Measurements from ENCODE around the gene PGAP1.
"Not testable (repeated sequence)": the region's sequence is repeated elsewhere in the genome, so short reads cannot be mapped to it uniquely, and the experiment has no call there.

PGAP1 gene

DNA sequence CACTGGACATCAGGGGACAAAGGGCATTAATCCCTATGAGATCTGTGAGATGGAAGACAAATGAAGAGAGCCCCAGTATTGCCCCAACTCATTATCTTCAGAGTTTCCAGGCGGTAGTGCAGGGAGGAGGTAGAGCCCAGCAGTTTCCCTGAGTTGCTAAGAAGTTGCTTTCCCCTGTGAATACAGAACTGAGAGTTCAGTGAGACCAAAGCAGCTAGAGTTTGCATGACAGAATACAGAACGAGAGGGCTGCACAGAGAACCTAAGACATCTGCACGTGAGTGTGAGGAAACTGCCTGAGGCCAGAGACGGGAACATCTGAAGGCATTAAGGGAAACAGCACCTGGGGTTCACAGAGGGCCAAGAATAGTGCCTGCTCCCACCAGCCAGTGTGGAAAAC, 18.1 kb upstream of the PGAP1 start:
- no peak for FAIRE-seq

DNA sequence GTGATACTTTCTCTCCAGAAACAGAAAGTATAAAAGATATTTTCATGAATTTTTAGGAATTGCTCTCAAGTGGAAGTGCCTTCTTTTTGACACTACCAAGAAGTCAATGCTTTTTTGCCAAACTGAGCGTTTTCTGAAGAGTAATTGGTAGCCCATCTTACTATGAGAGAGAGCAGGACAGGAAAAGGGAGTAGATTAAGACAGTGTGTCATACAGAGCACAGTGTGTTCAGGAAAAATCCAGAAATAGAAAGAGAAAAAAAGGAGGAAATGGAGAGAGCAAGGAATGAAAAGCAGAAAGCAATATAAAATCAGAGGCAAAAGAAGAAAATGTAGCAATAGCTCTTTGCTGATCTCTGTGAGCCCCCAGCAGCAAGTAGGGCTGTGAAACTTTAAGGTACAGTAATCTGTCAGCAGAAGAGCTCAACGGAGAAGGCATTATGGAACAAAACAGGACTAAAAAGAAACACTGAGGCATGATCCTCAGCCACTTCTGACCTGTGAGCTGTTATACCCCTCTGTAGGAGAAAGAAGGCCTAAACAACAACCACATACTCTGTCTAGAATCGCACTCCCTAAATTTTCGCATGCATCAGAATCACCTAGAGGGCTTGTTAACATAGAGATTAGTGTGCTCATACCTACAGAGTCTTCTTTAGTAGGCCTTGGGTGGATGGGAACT, 15.0 kb upstream of the PGAP1 start:
- FAIRE-seq = no peak

DNA sequence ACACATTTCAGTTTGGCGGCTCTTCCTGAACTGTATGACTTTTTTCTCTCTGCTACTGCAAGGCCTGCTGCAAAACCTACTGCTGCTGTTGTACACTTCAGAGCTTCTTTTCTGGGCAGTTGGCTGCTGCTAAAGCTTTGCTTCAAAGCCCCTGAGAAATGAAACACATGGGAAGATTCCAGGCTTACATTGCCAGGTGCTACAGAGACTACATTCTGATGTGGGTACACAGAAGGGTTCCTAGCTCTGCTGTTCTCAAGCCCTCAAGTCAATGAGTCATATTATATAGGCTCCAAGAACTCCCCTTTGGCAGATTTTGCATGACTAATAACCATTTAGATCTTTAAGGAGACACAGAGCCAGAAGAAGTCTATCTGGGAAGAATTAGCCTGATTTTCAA, 12.9 kb upstream of the PGAP1 start:
- FAIRE-seq = no peak

DNA sequence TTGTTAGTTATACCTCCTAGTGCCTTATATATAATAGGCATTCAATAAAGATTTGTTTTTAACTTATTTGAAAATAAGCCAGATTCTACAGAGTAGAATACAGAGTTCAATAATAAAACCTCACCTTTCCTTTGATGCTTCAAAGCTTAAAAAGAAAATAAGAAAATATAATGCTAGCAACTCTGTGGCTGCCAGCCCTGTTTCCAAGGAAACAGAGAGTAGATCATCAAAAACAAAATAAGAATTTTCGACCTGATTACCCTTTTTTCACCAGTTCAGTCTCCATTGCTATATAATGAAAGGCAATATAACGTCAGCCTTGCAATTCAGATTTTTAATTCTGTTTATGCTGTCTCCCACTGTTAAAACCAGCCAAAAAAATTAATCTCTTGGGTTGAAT, 8.9 kb upstream of the PGAP1 start:
- no peak for FAIRE-seq

DNA sequence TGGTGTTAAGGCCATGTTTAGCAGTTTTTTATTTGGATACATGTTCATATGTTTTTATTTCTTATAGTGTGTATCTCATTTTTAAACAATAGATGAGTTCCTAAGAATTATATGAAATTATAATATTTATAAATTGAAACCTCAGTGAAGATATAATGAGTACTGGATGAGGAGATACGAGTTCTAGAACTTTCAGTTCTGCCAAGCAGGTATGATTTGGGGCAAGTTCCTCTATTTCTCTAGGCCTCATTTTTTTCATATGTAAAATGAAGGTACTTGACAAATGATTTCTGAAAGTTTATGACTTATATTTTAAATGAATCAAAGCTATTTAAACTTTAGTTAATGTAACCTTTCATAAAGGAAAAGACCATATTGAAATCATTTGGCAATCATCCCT, 8.2 kb upstream of the PGAP1 start:
- FAIRE-seq = no peak

DNA sequence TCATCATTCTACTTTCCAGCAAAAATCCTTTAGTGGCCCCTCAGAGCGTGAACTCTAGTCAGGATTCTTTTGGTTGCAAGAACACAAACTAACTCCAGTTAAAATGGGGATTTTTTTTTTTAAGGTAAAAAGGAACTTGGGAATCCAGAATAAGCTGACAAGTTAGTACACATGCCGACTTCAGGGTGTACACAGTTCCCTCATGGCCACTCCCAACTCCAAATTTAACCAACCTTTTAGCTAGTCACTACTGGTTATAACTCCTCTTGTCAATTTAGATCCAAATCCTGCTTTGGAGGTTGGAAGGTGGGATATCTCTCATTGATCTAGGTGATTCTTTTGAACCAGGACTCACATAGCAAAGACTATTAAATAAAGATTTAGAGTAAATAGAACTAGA, 5.0 kb upstream of the PGAP1 start:
- no peak for FAIRE-seq

DNA sequence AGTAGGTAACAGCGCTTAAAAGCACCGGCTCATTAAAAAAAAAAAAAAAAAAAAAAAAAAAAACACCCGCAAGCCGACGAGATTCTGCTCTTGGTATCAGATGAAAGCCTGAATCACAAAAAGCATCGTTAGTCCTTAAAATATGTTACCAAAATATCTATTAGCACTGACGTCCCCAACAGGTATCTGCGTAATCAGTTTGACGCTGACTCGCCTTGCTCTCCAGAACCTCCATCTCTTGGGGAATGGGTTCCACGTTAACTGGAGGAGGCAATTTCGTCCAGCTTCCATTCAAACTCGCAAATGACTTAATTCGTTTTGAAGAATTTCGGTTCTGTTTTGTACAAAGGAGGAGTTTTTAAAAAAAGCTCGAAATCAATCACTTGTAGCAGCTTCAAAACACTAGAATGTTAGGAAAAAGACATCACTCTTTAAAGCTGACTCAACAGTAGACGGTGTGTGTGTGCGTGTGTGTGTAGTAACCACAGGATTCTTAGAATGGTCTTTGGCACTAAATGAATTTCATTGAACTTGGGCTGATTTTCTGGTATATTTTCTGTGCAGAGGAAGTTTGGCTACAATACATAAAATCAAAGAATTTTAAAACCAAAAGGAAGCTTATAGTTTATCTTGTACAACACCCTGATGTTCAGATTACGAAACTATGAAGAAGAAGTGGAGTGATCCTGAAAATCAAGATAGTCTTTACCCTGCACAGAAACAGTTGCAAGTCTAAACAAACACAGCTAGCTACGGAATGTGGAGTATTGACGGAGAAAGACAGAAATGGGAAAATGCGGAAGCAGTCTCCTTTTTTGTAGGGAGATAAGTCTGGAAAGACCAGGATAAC, 1.1 kb upstream of the PGAP1 start:
- no peak for FAIRE-seq

DNA sequence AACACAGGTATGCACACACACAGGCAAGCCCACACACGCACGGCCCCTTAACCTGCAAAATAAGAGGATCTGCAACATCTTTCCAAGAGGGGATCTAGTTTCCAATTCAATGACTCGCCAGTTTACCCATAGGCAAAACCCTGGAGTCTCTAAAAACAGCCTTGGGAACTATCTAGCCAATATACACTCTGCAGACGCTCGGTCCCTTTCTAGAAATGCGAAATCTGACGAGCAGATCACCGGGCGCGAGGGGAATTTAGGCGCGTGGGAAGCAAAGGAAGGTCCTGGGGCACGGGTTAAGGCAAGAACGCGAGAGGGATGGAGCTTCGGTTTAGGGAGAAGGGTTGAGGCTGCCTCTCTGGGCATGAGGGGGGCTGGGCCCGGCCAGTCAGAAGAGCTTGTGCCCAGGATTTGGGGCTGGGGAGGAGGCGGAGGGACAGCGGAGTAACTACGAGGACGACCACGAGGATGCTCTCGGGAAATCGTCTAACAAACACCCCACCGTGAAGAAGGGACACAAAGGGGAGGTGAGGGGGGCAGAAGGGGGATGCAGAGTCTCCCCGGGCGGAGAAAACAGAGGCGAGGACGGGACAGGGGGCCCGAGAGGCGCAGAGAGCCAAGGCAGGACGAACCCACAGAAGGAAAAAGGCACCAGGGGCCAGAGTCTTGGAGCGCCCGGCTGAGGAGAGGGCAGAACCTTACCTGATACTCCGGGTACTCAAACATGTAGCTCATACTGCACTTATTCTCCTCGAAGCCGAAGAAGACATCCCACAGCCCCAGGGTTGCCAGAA, 542 bp downstream of the PGAP1 start:
- FAIRE-seq = no peak

DNA sequence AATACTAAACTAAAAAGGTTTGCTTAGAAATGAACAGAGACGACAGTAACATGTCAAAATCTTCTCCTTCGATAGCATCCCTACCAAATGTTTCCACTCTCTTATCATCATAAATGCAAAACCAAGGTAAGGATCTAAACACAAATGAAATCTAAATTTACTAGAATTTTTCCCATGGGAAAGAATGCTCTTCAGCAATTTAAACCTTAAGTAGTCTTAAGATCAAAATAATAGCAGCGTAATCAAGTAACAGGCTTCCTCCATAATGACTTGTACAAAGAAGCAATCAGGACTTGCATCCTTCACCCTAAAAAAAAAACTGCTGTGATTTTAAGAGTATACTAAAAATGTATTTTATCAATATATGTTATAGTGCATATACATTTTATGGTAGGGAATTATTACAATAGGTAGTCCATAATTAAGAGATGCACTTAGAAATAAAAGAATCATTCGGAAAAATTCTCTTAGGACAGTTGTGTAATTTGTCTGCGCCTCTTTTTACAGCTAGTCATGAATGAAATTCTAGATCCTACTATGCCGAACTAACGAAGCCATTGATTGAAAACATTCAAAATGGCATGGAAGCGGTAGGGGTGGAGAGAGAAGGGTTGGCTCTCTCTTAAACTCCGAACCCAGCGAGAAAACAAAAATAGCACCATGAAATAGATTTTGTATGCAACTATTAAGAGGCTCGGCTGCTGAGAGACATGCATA, 1.3 kb downstream of the PGAP1 start:
- FAIRE-seq = no peak

DNA sequence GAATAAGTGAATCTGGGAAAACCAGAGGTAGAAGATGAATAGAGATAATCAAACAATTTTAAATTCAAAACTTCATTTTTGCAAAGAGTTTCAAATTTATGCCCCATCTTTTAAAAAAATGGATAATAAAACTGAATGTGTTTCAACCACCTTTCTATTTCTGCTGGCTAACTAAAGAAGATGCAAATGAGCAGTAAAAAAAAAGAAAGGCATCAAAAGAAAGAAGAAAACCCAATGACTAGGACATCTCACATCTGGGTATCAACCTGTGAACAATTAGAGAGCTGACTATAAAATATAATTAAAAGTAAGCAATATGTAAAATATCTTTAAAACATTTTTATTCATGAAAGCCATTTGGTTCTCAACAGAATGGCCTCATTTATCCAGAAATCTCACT, 2.5 kb downstream of the PGAP1 start:
- FAIRE-seq = no peak

DNA sequence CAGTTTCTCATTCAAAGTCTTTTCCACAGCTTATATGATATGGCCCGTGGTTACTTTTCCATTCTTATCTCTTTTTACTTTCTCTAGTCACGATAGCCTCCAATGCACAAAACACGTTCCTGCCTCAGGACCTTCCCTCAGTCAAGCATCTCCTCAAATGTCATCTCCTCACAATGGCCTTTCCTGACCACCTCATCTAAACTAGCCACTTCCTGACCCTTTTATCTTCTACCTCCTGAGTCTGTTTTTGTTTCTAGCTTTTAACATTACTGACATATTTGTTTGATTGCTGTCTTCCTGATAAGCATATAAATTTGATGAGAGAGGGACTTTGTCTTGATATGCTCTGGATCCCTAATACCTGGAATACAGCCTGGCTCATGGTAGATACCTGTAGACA, 7.6 kb downstream of the PGAP1 start:
- FAIRE-seq = no peak

DNA sequence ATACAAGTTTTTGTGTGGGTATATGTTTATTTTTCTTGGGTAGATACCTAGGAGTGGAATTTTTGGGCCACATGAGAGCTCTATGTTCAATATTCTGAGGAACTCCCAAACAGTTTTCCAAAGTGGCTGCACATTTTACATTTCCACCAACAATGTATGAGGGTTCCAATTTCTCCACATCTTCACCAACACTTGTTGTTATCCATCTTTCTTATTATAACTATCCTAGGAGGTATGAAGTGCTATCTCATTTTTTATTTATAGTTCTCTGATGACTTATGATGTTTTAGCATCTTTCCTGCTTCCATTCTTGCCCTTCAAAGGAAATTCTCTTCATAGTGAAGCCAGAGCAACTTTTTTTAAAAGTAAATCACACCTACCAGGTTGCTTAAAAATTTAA, 8.7 kb downstream of the PGAP1 start:
- FAIRE-seq = no peak

DNA sequence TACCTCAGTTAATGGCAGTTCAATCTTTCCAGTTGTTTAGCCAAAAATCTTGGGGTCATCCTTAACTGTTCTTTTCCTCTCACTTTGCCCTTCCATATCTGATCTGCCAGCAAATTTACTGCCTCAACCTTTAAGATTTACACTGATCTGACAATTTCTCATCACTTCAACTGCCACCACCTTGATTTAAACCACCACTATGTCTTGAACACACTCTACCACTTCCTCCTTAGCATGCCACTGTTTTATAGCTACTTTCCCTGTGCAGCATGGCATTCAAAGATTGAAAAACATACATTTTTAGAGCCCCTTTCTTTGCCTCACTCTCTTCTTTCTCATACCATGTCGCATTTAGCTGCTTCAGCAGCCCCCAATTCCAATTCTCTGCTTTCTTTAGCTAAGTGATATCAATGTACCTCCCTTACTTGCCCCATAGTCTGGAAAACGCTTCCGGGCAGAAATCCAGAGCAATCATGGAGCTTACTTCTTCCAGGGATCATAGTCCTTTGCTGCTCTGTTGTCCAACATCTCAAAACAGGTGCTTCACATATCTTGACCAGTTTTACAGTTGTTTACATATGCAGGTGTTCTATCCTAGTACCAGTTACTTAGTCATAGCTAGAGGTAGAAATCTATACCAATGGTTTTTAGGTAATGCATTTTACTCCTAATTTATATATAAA, 10.9 kb downstream of the PGAP1 start:
- FAIRE-seq = no peak

DNA sequence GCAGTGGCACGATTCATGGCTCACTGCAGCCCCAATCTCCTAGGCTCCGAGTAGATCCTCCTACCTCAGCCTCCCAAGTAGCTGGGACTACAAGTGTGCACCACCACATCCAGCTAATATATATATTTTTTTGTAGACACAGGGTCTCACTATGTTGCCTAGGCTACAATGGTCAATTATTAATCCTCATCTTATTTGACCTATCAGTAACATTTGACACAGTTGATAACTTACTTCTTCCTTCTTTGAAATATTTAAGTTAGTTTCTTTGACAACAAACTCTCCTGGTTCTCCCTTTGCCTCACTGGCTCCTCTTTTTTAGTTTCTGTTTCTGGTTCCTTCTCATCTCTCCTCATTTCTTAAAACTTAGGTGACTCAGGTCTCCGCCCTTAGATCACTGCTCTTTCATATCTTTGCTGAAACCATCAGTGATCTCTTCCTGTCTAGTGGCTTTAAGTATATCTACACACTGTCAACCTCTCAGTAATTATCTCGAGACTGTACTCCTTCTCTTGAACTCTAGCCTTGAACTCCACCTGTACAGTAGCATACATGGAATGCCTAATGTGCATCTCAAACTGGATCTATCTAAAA, 11.5 kb downstream of the PGAP1 start:
- no peak for FAIRE-seq

DNA sequence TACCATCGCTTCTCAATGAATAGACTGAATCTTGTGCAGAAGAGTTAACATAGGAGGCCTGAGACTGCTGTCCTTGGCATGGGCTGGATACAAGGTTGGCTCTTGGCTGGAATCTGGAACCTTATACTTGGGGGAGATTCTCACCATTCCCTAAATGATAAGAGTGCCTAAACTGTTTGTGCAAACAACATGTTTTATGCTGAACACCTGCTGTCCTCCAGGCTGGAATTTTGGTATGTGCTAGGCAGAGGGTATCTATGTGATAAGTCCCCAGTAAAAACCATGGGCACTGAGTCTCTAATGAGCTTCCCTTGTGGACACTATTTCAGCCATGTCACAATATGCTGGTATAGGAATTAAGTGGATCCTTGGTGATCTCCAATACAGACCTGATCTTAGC, 12.8 kb downstream of the PGAP1 start:
- FAIRE-seq = no peak

DNA sequence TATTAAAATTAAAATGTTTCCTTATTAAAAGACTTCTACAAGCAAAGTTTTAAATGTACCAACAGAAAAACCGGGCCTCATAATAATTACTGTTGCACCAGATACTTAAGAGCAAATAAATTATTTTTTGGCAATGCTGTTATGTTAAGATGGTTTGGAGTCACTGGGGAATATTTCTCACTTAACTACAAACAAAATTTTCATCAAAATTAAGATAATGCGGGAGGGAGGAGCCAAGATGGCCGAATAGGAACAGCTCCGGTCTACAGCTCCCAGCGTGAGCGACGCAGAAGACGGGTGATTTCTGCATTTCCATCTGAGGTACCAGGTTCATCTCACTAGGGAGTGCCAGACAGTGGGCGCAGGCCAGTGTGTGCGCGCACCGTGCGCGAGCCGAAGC, 21.1 kb downstream of the PGAP1 start:
- FAIRE-seq = not testable (repeated sequence)

DNA sequence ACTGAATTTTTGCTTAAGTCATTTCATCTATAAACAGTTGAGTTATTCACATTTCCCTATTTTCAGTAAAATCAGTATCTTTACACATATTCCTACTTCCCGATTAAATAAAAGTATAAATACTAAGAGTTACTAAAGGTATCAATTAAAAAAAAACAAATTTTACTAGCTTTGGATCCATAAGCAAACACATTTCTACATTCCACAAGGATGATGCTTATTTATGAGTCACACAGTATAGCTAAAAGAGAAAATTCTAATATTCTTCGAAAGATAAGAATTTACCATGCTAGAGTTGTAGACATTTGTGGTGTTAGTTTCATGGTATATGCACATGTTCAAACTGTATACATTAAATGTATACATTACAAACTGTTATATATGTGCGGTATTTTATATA, 23.7 kb downstream of the PGAP1 start:
- no peak for FAIRE-seq

DNA sequence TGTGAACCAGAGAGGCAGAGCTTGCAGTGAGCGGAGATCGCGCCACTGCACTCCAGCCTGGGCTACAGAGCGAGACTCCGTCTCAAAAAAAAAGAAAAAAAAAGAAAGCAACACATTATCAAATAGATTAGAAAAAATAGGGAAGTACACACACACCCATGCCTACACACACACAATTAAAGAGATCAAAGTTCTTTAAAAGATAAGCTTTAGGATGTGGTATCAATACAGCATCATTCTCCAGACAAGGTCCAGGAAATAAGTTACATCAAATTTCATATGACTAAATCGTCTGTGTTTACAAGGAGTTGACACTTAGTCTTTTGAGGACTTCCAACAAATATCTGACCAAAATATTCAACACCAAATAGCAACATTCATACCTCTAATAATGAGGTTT, 25.7 kb downstream of the PGAP1 start:
- peak; percentile 38 for FAIRE-seq

DNA sequence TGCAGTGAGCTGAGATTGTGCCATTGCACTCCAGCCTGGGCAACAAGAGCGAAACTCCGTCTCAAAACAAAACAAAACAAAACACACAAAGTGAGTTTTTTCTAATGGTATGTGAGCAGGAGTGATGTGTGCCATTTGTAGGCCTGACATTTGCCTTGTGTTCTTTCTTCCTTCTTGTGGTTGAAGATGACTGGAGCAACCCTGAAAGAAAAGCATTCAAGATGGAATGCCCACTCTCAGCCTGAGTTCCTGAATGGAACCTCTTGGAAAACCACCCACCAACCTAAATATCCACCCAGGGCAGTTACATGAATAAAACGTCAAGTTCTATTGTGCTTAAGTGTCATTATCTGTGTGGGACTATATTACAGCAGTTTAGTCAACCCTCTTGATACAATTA, 26.5 kb downstream of the PGAP1 start:
- no peak for FAIRE-seq

DNA sequence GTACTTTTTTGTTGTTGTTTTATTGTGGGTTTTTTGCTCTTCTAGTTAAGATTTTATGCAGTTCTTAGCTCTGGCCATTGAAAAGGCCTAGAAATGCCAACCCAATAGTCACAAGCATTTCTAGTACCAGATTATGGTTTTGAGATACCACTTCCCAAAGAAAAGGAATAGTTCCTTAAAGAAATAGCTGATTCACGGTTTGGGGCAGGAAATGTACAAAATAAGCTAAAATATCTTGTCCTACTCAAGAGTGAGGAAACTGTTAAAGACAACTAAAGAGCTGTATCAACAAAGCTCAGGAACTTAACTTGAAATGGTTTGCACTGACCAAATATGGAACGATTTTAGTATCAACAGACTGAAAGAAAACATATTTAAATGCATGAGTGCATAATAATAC, 35.4 kb downstream of the PGAP1 start:
- no peak for FAIRE-seq

DNA sequence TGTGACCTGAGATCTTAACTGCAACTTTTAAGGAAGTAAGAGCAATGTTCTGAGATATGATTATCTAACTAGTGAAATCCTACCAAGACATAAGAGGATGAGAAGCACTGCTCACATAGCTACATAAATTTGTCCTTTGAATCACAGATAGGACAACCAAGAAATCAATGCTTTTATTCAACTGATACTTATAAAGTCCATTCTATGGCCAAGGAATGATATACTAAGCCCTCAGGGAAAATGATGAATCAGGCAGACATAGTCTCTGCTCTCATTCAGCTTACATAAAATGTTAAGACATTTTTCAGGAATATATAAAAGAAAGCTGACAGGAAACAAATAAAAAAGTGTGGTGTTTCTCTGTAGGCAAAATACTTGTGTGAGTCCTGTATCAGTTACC, 39.1 kb downstream of the PGAP1 start:
- no peak for FAIRE-seq

DNA sequence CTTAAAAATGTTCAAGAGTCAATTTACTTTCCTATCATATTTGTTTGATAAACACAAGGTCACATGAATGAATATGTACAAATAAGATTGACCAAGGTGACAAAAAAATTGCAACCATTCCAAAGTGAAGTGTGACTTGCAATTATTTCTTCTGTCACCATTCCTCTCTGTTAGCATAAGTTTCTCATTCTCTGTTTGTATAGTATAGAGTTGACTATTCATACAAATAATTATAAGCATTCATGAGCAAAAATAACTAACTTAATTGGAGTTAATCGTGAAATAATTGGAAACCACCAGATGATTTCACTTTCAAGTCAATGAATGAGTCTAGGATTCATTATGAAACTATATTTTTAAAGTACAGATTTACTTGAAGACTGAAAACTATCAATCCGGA, 42.1 kb downstream of the PGAP1 start:
- FAIRE-seq = no peak
